Type B pancreatic cell (in vitro differentiated cells): Measurements from ENCODE around the gene NAA80. TPM values are rescaled to one million over a fixed set of nuclear protein-coding genes. Genes with fewer than 3 reads are reported as not detected.
"Not testable (repeated sequence)": the region's sequence is repeated elsewhere in the genome, so short reads cannot be mapped to it uniquely, and the experiment has no call there.

Source experiments
- DNase-seq: peaks from one replicate; pipeline ENCODE4 v3.0.0; 2021; ENCODE audit warnings: mixed read lengths; ENCODE audit not compliant: unreplicated experiment; ENCODE audit errors: extremely low spot score
- H3K27ac Mint-ChIP-seq: 2 replicates; pipeline ENCODE4 v1.8.0; 2021; ENCODE audit warnings: mild to moderate bottlenecking, mixed read lengths
- H3K27me3 Mint-ChIP-seq: 2 replicates; pipeline ENCODE4 v1.8.0; 2021; ENCODE audit warnings: mixed read lengths
- H3K36me3 Mint-ChIP-seq: 2 replicates; pipeline ENCODE4 v1.8.0; 2021; ENCODE audit warnings: mixed read lengths
- H3K4me1 Mint-ChIP-seq: one replicate; pipeline ENCODE4 v1.8.0; 2021; ENCODE audit warnings: mixed read lengths; ENCODE audit not compliant: unreplicated experiment
- H3K4me3 Mint-ChIP-seq: 2 replicates; pipeline ENCODE4 v1.8.0; 2021; ENCODE audit warnings: mild to moderate bottlenecking, mixed read lengths
- H3K9me3 Mint-ChIP-seq: 2 replicates; pipeline ENCODE4 v1.8.0; 2021; ENCODE audit warnings: mixed read lengths
- total RNA-seq: library from RNA; stranded (reverse); gene quantifications from 2 replicates; pipeline ENCODE4 v1.2.1, GENCODE V29; 2021; ENCODE audit warnings: low replicate concordance
- TF ChIP-seq, protein P1 (sequence below): fragments of 200-600 bp; sonication (generic); conservative IDR thresholded peaks from 2 replicates; pipeline ENCODE4 v1.5.0; 2021; ENCODE audit warnings: antibody characterized with exemption, mild to moderate bottlenecking

Gene NAA80
- total RNA-seq, 1 donor from 2014 or later, result 12.9 TPM

DNA sequence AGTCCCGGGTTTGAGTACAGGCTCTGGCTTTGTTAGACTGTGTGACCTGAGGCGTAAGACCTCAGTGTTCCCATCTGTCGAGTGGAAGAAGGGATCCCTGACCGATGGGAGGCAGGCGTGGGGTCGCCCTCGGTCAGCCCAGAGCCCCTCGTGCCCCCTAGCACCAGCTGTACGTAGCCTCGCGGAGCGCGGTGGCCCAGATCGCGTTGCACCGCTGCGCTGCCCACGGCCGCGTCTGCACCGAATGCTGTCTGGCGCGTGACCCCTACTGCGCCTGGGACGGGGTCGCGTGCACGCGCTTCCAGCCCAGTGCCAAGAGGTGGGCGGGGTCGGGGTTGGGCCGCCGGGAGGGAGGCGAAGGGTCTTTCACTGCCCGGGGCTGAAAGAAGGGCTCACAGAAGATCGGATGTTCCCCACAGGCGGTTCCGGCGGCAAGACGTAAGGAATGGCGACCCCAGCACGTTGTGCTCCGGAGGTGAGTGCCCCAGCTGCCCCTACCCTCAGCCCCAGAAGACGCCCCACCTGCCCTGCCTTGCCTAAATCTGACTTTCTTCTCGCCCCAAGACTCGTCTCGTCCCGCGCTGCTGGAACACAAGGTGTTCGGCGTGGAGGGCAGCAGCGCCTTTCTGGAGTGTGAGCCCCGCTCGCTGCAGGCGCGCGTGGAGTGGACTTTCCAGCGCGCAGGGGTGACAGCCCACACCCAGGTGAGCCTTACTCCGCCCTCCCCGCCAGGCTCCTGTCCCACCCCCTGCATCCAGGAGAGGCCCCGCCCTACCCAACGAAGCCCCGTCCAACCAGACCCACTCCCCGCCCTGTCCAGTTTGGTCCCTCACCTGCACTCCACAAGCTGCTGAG, 23.8 kb downstream of the NAA80 start:
- DNase-seq, result no peak
- peaks cover 26% of the 10 kb centered on the region for H3K4me1 Mint-ChIP-seq
- H3K27me3 Mint-ChIP-seq, result peaks cover 32% of the 10 kb centered on the region
- no peaks in the 10 kb centered on the region for H3K9me3 Mint-ChIP-seq
- H3K36me3 Mint-ChIP-seq, result peaks cover 9% of the 10 kb centered on the region
- H3K27ac Mint-ChIP-seq, result no peak overlapping the region
- TF ChIP-seq, protein P1, sequence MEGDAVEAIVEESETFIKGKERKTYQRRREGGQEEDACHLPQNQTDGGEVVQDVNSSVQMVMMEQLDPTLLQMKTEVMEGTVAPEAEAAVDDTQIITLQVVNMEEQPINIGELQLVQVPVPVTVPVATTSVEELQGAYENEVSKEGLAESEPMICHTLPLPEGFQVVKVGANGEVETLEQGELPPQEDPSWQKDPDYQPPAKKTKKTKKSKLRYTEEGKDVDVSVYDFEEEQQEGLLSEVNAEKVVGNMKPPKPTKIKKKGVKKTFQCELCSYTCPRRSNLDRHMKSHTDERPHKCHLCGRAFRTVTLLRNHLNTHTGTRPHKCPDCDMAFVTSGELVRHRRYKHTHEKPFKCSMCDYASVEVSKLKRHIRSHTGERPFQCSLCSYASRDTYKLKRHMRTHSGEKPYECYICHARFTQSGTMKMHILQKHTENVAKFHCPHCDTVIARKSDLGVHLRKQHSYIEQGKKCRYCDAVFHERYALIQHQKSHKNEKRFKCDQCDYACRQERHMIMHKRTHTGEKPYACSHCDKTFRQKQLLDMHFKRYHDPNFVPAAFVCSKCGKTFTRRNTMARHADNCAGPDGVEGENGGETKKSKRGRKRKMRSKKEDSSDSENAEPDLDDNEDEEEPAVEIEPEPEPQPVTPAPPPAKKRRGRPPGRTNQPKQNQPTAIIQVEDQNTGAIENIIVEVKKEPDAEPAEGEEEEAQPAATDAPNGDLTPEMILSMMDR, result no peak
- peak overlapping the region; percentile 69 for H3K4me3 Mint-ChIP-seq

DNA sequence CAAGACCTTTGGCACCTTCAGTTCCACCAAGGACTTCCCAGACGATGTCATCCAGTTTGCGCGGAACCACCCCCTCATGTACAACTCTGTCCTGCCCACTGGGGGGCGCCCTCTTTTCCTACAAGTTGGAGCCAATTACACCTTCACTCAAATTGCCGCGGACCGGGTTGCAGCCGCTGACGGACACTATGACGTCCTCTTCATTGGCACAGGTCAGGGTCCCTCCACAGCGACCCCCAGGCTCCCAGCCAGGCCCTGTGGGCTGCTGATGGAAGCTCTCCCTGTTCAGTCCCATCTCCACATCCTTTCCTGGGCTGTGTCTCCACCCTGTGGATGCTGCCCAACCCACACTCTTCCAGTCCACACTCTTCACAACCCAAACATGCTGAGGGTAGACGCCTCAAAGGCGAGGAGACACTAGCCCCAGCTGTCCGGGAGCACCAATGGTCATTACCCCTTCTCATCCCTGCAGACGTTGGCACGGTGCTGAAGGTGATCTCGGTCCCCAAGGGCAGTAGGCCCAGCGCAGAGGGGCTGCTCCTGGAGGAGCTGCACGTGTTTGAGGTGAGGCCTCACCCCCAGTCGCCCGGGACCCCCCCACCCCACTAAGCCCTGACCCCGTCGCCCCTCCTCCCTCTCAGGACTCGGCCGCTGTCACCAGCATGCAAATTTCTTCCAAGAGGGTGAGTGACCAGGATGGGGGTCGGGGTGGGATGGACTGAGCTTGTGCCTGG, 24.7 kb downstream of the NAA80 start:
- Mint-ChIP-seq H3K4me1 (peaks cover 27% of the 10 kb centered on the region), H3K36me3 (peaks cover 9% of the 10 kb centered on the region), H3K9me3 (no peaks in the 10 kb centered on the region), H3K27ac (peak overlapping the region; percentile 74), H3K4me3 (peak overlapping the region; percentile 58), H3K27me3 (peaks cover 32% of the 10 kb centered on the region)
- no peak for DNase-seq
- TF ChIP-seq, protein P1, result peak; percentile 85

DNA sequence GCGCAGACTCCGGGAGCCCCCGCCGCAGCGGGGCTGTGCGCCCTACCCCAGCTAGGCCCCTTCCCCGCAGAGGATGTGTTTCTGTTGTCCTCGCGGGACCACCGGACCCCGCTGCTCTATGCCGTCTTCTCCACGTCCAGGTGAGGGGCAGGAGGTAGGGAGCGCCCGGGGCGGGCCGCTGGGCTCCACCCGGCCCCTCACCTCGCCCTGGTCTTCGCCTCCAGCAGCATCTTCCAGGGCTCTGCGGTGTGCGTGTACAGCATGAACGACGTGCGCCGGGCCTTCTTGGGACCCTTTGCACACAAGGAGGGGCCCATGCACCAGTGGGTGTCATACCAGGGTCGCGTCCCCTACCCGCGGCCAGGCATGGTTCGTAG, 25.5 kb downstream of the NAA80 start:
- peaks cover 9% of the 10 kb centered on the region for H3K36me3 Mint-ChIP-seq
- peaks cover 33% of the 10 kb centered on the region for H3K4me1 Mint-ChIP-seq
- DNase-seq, result no peak
- peaks cover 32% of the 10 kb centered on the region for H3K27me3 Mint-ChIP-seq
- no peak overlapping the region for H3K4me3 Mint-ChIP-seq
- H3K9me3 Mint-ChIP-seq, result no peaks in the 10 kb centered on the region
- TF ChIP-seq, protein P1, result no peak
- H3K27ac Mint-ChIP-seq, result no peak overlapping the region

DNA sequence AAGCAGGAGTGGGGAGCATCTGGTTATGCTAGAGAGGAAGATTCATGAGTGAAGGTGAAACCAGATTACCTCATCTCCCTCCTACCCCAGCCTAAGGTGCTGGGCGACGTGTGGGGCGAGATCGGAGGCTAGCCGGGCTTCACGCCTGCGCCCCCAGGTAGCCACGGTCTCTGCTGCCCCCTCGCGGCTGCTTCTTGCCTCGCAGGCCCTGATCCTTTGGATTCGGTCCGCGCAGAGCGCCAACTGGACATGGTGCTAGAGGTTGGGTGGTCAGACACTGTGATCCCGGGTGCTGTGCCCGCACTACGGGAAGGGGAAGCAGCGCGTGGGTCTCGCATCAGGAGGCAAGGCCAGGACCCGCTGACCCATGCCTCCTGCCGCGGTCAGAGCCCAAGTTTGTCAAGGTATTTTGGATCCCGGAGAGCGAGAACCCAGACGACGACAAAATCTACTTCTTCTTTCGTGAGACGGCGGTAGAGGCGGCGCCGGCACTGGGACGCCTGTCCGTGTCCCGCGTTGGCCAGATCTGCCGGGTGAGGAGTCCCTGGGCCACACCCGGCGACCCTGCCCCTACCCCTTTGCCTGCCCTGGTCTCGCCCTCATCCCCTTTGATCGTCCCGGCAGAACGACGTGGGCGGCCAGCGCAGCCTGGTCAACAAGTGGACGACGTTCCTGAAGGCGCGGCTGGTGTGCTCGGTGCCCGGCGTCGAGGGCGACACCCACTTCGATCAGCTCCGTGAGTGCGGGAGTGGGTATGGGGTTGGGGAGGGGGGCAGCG, 26.1 kb downstream of the NAA80 start:
- peaks cover 32% of the 10 kb centered on the region for H3K27me3 Mint-ChIP-seq

DNA sequence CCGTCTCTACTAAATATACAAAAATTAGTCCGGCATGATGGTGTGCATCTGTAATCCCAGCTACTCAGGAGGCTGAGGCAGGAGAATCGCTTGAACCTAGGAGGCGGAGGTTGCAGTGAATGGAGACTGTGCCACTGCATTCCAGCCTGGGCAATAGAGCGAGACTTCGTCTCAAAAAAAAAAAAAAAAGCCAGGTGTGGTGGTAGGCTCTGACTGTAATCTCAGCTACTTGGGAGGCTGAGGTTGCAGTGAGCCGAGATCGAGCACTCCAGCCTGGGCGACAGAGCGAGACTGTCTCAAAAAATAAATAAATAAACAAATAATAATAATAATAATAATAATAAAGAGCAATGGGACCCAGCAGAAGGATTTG, 26.7 kb downstream of the NAA80 start:
- peaks cover 26% of the 10 kb centered on the region for H3K27me3 Mint-ChIP-seq
- not testable (repeated sequence) for H3K9me3 Mint-ChIP-seq, H3K36me3 Mint-ChIP-seq, DNase-seq
- peak overlapping the region; percentile 80 for H3K27ac Mint-ChIP-seq
- peak overlapping the region; percentile 79 for H3K4me3 Mint-ChIP-seq
- peaks cover 38% of the 10 kb centered on the region for H3K4me1 Mint-ChIP-seq

More for the DNA sequence above, 26.1 kb downstream of the NAA80 start:
- H3K36me3 Mint-ChIP-seq, result peaks cover 9% of the 10 kb centered on the region
- peak overlapping the region; percentile 79 for H3K4me3 Mint-ChIP-seq
- peaks cover 38% of the 10 kb centered on the region for H3K4me1 Mint-ChIP-seq
- peak; percentile 92 for DNase-seq
- H3K27ac Mint-ChIP-seq, result peak overlapping the region; percentile 80
- TF ChIP-seq, protein P1, result peak; percentile 100
- H3K9me3 Mint-ChIP-seq, result no peaks in the 10 kb centered on the region
